ENCODE data around the gene INSC.

INSC gene

DNA sequence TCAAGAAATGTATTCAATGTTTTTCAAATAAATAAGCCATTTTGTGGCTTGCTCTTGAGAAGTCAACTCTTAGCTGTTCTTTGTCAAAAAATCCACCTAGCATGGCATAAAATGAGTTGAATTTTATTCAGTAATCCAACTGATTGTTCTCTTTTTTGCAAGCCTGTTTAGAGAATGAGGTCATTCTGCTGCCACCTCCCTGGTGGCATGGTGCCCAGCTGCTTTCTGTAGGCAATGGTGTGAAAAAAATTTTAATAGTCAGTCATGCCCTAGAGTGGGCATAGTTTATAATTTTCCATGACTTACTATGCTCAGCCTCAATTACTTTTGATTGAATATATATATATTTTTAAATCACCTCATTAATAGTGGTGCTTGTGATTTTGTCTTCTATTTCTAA is 177.2 kb downstream of the INSC start:
- no peak for DNase-seq (ENCODE audit: low read depth in 2 of 2)

DNA sequence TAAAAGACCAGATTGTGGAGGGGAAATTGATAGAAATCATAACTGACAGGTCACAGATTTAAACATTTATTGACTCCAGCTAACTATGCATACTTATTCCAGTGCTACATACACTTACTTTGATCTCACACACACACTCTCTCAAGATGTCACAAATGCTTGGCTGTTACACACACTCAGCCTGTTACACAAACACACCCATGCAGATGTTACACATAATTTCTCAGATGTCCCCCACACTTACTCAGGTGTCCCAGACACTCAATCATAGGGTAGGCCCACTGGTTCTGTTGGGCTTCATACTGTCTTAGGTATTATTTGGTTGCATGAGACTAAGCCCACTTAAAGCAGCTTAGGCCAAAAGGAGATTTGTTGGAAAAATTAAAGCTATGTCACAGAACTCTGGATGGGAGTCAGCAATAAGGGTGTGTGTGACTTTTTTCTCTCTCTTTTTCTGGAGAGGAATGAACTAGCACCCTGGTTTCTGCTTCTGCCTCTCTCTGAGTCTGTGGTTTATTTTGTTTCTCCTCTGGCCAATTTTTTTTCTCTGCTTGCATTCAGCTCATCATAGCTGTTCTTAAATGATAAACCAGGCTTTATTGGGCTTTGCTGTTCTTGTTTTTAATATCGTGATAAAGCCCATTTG is 179.4 kb downstream of the INSC start:
- no peak for DNase-seq (ENCODE audit: low read depth in 2 of 2)

DNA sequence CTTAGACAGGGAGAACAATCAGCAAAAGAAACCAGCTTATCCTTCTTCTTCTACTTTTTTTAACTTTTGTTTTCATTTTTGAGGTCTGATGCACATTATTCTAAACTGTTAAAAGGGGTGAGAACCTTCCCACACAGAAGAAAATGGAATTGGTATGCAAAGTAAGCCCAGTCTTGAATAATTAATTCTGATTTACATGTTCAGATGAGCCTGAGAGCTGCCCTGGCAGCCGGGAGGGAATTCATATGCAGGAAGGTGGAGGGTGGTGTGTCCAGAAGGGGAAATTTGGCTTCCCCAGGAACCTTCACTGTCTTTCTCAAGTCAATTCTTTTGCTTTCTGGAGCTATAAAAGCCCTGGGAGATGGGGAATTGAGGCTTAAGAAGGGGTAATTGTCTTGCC is 181.0 kb downstream of the INSC start:
- DNase-seq (ENCODE audit: low read depth in 2 of 2): no peak

All from stimulated activated CD4-positive, alpha-beta T cell treated with anti-CD3 and anti-CD28 coated beads, Interleukin-4, amount 100 ng/mL, for 48 hours (primary cell).